AG08396 (cell line): Measurements from ENCODE around the gene USP47.

Source experiments
- DNase-seq: peaks from one replicate; pipeline ENCODE4 v3.0.0; 2012; ENCODE audit warnings: low spot score, mixed read lengths

The USP47 gene

GRCh38 chr11:11981840-11982239 is 140.1 kb downstream of the USP47 start:
- no peak for DNase-seq

DNA sequence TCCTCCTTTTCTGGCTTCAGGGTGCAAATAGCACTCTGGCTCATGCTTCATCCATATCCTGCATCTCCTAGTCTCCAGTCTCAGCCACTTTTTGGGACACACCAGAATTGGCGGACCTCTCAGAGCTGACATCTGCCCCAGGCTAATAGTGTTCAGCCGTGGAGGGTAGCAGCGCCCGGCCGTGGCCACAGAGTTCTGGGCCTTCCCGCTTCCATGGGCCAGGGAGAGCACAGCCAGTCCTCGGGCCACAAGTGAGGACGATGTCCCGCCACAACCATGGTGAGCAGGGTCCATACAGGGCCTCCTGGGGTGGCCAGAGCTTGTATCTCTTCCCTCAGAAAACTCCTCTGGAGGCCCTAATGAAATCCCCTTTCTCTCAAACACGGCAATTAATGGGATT is 140.7 kb downstream of the USP47 start:
- DNase-seq, result no peak

GRCh38 chr11:11982975-11983374 is 141.2 kb downstream of the USP47 start:
- DNase-seq, result no peak

GRCh38 chr11:11983427-11983826 is 141.7 kb downstream of the USP47 start:
- DNase-seq, result no peak

DNA sequence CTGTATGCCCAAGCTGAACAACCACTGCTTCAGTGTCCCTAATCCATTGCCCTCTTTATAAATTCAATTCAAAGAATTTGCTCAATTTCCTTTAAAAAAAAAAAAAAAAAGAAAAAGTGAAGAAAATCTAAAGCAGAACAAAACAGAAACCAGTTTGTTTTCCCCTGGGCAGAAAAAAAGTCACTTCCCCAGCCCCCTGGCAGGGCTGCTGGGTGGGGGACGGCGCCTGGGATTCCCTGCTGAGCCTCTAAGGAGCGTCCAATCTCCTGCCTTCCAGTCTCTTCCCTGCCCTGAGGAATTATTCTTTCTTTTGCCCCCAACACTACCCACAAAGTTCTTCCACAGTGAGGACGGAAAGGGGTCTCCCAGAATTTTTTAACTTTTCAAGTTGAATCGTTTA is 142.8 kb downstream of the USP47 start:
- no peak for DNase-seq

- DNase-seq, result no peak
Measured at GRCh38 chr11:11985016-11985715, 143.4 kb downstream of the USP47 start.

GRCh38 chr11:11985954-11986949 is 144.5 kb downstream of the USP47 start:
- no peak for DNase-seq

- no peak for DNase-seq
Measured at GRCh38 chr11:11987503-11988022, 145.8 kb downstream of the USP47 start.

- DNase-seq, result no peak
Measured at GRCh38 chr11:11988099-11988651, 146.4 kb downstream of the USP47 start.

DNA sequence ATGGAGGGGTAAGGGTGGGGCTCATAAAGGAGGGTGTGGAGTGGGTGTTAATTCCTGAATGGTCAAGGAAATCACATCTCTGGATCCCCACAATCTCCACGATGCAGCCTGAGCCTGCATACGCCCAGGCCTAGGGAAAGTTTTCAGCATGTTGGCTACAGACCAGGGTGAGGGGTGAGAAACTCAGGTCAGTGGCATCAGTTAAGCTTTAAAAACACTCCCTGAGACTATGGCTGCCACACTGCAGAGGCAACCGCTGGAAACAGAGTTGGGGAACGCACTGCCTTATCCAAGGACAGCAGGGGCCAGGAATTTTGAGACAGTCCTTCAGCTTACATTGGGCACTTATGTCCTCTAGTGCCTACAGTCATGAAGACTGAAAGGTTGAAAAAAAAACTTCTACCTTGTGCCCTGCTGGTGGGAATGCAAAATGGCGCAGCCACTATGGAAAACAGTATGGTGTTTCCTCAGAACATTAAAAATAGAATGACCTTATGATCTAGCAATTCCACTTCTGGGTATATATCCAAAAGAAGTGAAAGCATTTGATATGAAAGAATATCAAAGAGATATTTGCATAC is 147.0 kb downstream of the USP47 start:
- no peak for DNase-seq

DNA sequence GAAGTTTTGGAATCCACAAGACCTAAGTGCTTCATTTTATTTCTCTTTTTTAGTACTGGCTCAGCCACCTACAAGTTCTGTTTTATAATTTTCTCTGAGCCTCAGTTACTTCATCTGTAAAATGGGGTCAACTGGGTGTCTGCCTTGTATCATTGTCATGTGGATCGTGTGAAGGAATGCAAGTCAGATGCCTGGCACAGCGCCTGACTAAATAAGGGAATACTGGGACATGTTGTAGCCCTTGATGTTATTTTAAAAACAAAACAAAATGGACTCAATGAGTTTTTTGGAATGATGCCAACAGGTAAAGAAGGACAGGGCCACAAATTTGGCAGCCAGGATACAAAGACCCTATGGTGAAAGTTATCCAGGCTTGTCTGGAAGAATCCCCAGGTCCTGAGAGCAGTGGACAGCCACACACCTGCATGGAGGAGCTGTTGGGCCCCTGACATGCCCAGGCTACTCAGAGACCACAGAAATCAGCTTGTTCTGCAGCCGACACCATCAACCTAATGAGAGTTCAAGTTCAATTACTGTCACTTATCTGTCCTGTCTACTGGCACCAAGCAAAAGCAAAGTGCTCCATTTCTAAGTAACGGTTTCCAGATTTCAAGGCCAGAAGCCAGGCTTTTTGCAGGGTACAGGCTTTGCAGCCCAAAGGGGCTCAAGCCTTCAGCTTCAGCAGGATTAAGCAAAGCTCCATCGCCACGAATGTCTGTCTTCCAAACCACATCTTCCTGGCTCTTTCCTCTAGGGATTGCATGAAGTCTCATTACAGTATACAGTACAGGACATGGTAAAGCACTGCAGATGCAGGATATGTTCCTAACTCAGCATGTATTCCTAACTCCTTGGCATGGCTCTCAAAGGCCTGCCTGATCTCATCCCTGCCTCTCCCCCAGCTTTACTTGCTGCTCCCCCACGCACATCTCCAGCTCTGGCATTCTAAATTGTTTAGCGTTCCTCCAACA is 148.3 kb downstream of the USP47 start:
- no peak for DNase-seq

- DNase-seq, result no peak
Measured at GRCh38 chr11:11992257-11993212, 150.8 kb downstream of the USP47 start.

DNA sequence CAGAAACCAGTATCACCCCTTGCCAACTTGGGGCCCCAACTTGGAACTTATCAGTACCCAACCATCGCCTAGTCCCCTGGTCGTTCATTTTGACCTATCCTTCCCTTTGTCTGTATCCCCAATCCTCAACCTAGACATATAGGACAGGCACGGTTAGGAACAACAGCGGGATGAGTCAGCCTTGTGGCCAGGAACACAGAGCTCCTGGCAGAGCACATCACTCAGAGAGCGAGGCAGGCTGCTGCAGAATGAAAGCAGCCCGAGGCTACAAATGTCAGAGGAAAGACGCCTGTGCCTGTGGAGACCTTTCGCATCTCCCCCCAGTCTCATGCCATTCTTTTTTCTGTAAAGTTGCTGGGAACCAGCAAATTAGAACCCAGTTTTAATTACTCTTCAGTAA is 152.1 kb downstream of the USP47 start:
- DNase-seq, result peak; percentile 72

DNA sequence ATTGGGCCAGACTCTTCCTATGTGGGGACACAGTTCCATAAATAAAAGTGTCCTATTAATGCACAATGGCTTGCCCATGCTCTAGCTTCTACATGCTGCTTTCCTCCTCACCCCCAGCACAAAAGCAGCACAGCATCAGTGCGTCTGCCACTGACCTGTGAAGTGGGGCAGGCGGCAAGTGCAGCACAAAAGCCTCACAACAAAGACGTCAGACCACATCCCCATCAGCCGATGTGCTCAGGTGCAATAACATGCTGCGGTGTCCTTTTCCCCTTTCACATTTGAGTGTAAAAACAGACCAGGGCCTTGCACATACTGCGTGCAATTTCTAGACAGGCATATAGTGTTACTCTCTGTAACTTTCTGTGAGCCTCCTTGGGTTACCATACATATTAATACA is 153.8 kb downstream of the USP47 start:
- DNase-seq, result no peak

DNA sequence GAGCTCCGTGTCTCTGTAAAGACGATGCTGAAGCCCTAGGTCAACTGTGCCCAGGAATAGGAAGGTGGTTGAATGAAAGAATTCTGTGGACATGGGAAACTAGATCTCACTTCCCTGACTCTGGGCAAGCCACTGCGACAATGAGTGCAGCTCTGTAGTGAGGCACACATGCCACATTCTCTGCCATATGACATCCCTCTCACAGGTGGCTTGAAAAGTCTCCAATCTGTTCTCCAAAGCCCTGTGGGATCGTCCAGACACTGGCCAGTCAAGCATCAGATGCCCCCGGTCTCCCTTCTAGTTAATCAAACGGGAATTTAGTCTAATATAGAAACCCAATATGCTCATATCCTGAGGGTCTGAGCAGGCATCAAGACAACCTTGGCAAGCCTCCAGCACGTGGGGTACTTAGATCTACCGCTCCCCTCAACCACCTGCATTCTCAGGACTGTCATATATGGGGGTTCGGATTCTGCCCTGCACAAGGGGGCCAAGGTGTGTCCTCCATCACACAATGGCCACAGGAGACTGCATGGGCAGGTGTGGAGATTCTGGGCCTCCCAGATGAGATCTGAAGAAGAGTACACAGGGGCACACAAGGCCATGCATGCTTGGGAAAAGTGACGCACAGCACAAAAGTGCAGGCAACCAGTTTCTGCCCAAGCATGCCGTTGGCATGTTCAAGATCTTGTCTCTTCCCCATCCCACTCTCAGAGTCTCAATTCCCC is 154.7 kb downstream of the USP47 start:
- DNase-seq, result no peak

DNA sequence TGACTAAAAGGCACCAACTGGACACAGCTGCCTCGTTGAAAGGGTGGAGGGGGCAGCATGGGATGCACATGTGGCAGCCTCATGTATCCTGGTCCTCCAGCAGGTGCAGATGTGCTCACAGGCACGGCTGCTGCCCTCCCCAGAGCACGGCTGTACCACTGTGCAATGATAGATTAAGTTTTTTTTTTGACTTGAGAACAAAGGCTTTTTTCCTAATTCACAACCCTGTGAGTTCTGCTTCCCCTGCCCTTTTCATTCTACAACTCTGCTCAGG is 155.2 kb downstream of the USP47 start:
- no peak for DNase-seq

GRCh38 chr11:11998091-11998781 is 156.5 kb downstream of the USP47 start:
- DNase-seq, result peak; percentile 84

- DNase-seq, result no peak
Measured at GRCh38 chr11:12001186-12001585, 159.4 kb downstream of the USP47 start.

GRCh38 chr11:12003336-12003735 is 161.6 kb downstream of the USP47 start:
- DNase-seq, result no peak
